Measurements from ENCODE around the gene VIT. TPM values are rescaled to one million over a fixed set of nuclear protein-coding genes. Genes with fewer than 3 reads are reported as not detected.

The VIT gene
- total and polyA plus RNA-seq, 2 experiments from 2014 or later: not detected

GRCh38 chr2:36707050-36707449, 10.5 kb downstream of the VIT start:
- no peak for TF ChIP-seq JUNB (IDR thresholded peaks at IDR 0.05; ENCODE audit: unreplicated experiment)
- TF ChIP-seq CREB1 (CRISPR knock-in tag; IDR thresholded peaks at IDR 0.05; ENCODE audit: low read depth): no peak
- no peak for TF ChIP-seq NANOG (IDR thresholded peaks at IDR 0.05; ENCODE audit: borderline replicate concordance)
- no peak for TF ChIP-seq ZNF462 (CRISPR knock-in tag; IDR thresholded peaks at IDR 0.05)
- no peak for TF ChIP-seq POLR2AphosphoS5 (IDR thresholded peaks at IDR 0.05; ENCODE audit: low read depth)
- no peak for TF ChIP-seq ZNF331 (CRISPR knock-in tag; IDR thresholded peaks at IDR 0.05; ENCODE audit: low read depth)
- TF ChIP-seq CTCF (conservative IDR thresholded peaks at IDR 0.05; ENCODE audit: low read depth in 2 of 2): no peak
- TF ChIP-seq EZH2phosphoT487 (IDR thresholded peaks at IDR 0.05; ENCODE audit: unreplicated experiment): no peak
- no peak for TF ChIP-seq STAT1 (IDR thresholded peaks at IDR 0.05; ENCODE audit: unreplicated experiment)
- TF ChIP-seq ZNF114 (CRISPR knock-in tag; IDR thresholded peaks at IDR 0.05): no peak
- TF ChIP-seq EZH2 (IDR thresholded peaks at IDR 0.05; ENCODE audit: low read depth, unreplicated experiment): no peak
- TF ChIP-seq REST (IDR thresholded peaks at IDR 0.05; ENCODE audit: unreplicated experiment): no peak
- no peak for TF ChIP-seq ETS1 (IDR thresholded peaks at IDR 0.05)
- H3K27me3 Mint-ChIP-seq (ENCODE audit: insufficient read depth, low read depth, poor library complexity): peaks cover 16% of the 10 kb centered on the region
- peaks cover 4% of the 10 kb centered on the region; the same call in 1 of the 2 replicates for H3K36me3 ChIP-seq (ENCODE audit: insufficient read depth)
- H3K9me3 Mint-ChIP-seq: peaks cover 9% of the 10 kb centered on the region
- H3K4me3 ChIP-seq: no peak overlapping the region
- H3K9me2 ChIP-seq (ENCODE audit: insufficient read depth): peaks cover 9% of the 10 kb centered on the region; the same call in 1 of the 2 replicates
- H3K4me1 ChIP-seq (ENCODE audit: insufficient read depth): peaks cover 4% of the 10 kb centered on the region
- ATAC-seq (no peak), DNase-seq (ENCODE audit: low spot score) (no peak)
- H3F3A ChIP-seq (replicated peaks; ENCODE audit: low read depth): no peaks in the 10 kb centered on the region
- H3K27ac Mint-ChIP-seq: no peak overlapping the region
- no peaks in the 10 kb centered on the region for H4K20me1 ChIP-seq (replicated peaks; ENCODE audit: insufficient read depth)
- H3K36me3 Mint-ChIP-seq (ENCODE audit: low read depth): peaks cover 4% of the 10 kb centered on the region; the same call in 1 of the 3 replicates
- H3K4me3 Mint-ChIP-seq: no peak overlapping the region
- H3K27me3 ChIP-seq (ENCODE audit: insufficient read depth): no peaks in the 10 kb centered on the region
- peaks cover 3% of the 10 kb centered on the region; the same call in 2 of the 3 replicates for H3K4me1 Mint-ChIP-seq
- H2AFZ ChIP-seq: no peak overlapping the region
- no peak overlapping the region for H3K4me2 ChIP-seq
- no peaks in the 10 kb centered on the region for H3K79me2 ChIP-seq (replicated peaks; ENCODE audit: insufficient read depth)
- no peak overlapping the region for H3K27ac ChIP-seq (ENCODE audit: low read depth)

Data from GM23338 (cell line).